Choroid plexus epithelial cell (primary cell): Measurements from ENCODE around the gene WNT3A.

ENCODE experiments used
- DNase-seq: peaks from one replicate; pipeline ENCODE4 v3.0.0-alpha.2; 2010; ENCODE audit warnings: low read depth
- H3K4me3 ChIP-seq: 2 replicates; pipeline ENCODE4 v1.5.1; 2011; ENCODE audit warnings: low read depth, mild to moderate bottlenecking, control low read depth, low read length, moderate library complexity
- TF ChIP-seq, protein P1 (sequence below): conservative IDR thresholded peaks from 2 replicates; pipeline ENCODE4 v1.5.1; 2011; ENCODE audit warnings: low read depth, mild to moderate bottlenecking, control low read depth, inconsistent platforms, low read length, moderate library complexity

WNT3A gene

GRCh38 chr1:228104526-228105269 lies 97.9 kb downstream of the WNT3A start:
- no peak for DNase-seq
- TF ChIP-seq, protein P1, sequence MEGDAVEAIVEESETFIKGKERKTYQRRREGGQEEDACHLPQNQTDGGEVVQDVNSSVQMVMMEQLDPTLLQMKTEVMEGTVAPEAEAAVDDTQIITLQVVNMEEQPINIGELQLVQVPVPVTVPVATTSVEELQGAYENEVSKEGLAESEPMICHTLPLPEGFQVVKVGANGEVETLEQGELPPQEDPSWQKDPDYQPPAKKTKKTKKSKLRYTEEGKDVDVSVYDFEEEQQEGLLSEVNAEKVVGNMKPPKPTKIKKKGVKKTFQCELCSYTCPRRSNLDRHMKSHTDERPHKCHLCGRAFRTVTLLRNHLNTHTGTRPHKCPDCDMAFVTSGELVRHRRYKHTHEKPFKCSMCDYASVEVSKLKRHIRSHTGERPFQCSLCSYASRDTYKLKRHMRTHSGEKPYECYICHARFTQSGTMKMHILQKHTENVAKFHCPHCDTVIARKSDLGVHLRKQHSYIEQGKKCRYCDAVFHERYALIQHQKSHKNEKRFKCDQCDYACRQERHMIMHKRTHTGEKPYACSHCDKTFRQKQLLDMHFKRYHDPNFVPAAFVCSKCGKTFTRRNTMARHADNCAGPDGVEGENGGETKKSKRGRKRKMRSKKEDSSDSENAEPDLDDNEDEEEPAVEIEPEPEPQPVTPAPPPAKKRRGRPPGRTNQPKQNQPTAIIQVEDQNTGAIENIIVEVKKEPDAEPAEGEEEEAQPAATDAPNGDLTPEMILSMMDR, result no peak
- H3K4me3 ChIP-seq, result no peak overlapping the region

- H3K4me3 ChIP-seq, result no peak overlapping the region
- TF ChIP-seq, protein P1, result no peak
- no peak for DNase-seq
Measured at GRCh38 chr1:228105270-228105995, 98.6 kb downstream of the WNT3A start.

DNA sequence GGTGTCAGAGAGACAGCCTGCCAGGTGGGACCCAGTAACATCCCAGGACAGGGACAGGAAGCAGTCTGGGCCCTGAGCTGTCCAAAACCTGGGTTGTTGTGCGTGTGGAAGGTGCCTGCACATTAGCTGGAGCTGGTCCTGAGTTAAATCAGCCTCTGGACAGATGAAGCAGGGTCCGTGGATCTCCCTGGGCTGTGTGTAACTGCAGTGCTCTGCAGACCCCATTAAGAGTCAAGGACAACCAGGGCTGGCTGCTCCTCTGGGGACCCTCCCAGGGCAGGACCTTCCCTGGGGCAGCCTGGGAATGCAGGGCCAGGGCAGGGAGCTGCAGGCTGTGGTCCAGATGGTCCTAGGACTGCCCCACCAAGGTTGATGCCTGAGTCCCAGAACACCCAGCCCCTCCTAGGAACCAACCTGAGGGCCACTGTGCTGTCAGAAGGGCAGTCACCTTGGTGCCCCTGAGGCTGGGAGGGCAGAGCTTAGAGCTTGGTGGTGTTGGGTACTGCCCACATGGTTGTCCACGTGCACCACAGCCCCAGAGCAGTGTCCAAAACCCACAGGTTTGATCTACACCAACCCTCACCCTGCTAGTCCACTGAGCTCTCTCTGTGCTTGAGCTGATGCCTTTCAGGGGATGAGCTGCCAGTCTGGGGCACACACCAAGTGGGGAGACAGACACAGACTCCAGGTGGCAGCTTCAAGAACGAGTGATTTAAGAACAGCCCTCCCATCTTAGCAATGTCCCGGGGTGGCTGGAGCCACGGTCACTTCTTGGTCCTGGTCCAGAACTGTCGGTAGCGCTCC lies 99.4 kb downstream of the WNT3A start:
- DNase-seq, result no peak
- TF ChIP-seq, protein P1, result no peak
- H3K4me3 ChIP-seq, result no peak overlapping the region

- H3K4me3 ChIP-seq, result no peak overlapping the region
- no peak for DNase-seq
- TF ChIP-seq, protein P1, result no peak
Measured at GRCh38 chr1:228106800-228107054, 99.9 kb downstream of the WNT3A start.

- TF ChIP-seq, protein P1, result no peak
- H3K4me3 ChIP-seq, result no peak overlapping the region
- no peak for DNase-seq
Measured at GRCh38 chr1:228107636-228108035, 100.8 kb downstream of the WNT3A start.

- TF ChIP-seq, protein P1, result no peak
- no peak for DNase-seq
- peak overlapping the region; percentile 99 for H3K4me3 ChIP-seq
Measured at GRCh38 chr1:228108055-228108690, 101.4 kb downstream of the WNT3A start.
